Stimulated activated CD8-positive, alpha-beta memory T cell treated with anti-CD3 and anti-CD28 coated beads, Interleukin-4, amount 100 ng/mL, for 24 hours (primary cell): ENCODE measurements around the gene EPHA3.

Source experiments
- DNase-seq: peaks from one replicate; pipeline ENCODE4 v3.0.0-alpha.2; 2020; ENCODE audit warnings: low read depth

The EPHA3 gene

DNA sequence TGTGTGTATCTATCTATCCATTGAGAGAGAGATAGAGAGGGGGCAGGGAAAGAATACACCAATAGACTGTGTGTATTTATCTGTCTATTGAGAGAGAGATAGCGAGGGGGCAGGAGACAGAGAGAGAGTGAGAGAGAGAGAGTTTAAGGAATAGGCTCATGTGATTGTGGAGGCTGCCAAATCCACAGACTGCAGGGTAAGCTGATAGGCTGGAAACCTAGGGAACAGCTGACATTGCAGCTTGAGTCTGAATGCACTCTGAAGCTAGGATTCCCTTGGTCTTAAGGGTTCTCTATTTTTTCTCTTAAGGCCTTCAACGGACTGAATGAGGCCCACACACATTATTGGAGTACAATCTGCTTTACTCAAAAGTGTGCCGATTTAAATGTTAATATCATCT lies 255.8 kb downstream of the EPHA3 start:
- no peak for DNase-seq

- DNase-seq = no peak
These were observed 256.9 kb downstream of the EPHA3 start for GRCh38 chr3:89364314-89364713.

DNA sequence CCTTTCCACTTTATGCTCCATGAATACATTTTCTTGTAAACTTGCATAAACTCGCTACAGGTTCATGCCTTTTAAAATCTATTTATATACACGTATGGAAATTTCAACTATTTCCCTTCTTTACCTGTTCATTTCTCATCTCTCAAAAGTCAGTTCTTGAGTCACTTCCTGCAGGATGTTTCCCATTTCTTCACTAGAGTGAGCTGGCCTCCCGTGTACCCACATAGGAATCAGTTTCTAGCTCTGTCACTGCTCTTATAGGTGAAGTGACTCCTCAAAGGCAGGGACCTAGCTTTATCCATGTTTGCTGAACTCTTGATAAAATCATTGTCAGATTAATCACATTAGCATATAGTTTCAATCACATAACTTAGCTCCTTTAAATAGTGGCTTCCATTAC lies 259.7 kb downstream of the EPHA3 start:
- DNase-seq = no peak

GRCh38 chr3:89368846-89369245 lies 261.4 kb downstream of the EPHA3 start:
- DNase-seq = no peak

- no peak for DNase-seq
These were observed 265.0 kb downstream of the EPHA3 start for GRCh38 chr3:89372456-89372855.

DNA sequence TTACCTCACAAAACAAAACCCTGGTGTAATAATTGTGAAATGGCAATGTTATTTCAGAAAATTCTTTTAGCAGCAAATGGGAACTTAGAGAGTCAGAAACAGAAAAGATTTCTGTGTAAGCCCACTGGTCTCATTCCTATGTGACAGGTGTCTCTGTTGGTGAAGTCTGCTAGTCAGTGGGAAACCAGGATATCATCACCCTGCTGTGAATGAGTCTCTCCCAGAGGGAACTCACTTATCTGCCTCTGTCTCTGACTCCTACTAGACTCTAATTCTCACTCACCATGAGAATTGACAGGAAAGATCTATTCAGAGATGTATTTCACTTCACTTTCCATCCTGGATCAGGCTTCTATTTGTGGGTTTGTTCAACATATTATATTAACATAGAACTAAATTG lies 266.0 kb downstream of the EPHA3 start:
- DNase-seq = no peak

- DNase-seq = no peak
These were observed 268.0 kb downstream of the EPHA3 start for GRCh38 chr3:89375451-89375850.

DNA sequence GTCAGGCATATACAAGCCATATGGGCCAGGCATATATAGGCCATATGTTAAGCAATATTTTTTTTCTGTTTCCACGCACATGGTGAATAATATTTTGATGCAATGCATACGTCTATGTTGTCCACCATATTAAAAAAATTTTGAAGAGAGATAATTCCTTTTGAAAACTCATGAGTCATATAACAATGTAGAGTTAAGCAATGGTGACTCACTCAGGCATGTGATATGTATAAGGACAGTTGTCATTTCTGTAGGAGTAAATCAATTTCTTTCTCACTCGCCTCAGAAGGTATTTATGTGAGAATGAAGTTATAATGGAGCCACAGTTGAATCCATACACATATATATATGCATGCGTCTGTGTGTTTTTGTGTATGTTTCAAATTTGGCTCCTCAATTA lies 272.6 kb downstream of the EPHA3 start:
- no peak for DNase-seq

DNA sequence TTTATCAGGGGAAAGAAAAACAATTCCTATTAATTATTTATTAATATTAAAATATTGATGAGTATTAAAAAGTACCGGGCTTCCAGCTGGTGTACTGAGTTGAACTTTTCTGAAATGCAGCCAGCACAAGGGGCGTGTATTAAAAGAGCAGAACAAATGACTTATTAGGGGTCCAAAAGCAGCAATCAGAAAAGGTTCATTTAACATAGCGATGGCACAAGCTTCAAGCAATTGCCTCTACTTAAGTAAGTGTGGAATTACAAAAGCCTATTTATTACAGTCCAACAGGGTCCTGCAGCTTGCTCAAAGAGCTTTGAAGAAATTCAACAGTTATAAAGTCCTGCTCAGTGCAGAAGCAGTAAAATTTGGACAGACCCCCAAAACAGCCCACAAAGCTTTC lies 285.6 kb downstream of the EPHA3 start:
- DNase-seq = no peak

- DNase-seq = no peak
These were observed 288.0 kb downstream of the EPHA3 start for GRCh38 chr3:89395456-89395855.

- DNase-seq = no peak
These were observed 288.6 kb downstream of the EPHA3 start for GRCh38 chr3:89395996-89396395.

GRCh38 chr3:89402051-89402450 lies 294.6 kb downstream of the EPHA3 start:
- no peak for DNase-seq

DNA sequence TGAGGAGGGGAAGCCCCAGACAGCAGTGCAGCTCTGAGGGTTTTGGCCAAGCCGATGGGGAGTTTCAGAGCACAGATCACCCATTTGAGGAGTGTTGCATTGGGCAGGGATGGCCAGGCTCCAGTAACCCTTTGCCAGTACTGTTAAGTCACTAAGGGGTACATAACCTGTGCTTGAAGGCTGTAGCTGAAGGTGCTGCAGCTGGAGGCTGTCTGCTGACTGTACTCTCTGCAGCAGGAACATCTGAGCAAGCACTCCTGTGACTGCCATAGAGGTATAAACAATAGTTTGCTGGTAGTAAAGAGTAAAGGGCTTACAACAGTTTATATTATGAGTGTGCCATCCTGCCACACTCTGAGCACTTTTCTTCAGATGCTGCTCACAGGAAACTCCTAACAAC lies 297.8 kb downstream of the EPHA3 start:
- no peak for DNase-seq

GRCh38 chr3:89405593-89405992 lies 298.2 kb downstream of the EPHA3 start:
- DNase-seq = no peak

GRCh38 chr3:89411201-89411600 lies 303.8 kb downstream of the EPHA3 start:
- no peak for DNase-seq

DNA sequence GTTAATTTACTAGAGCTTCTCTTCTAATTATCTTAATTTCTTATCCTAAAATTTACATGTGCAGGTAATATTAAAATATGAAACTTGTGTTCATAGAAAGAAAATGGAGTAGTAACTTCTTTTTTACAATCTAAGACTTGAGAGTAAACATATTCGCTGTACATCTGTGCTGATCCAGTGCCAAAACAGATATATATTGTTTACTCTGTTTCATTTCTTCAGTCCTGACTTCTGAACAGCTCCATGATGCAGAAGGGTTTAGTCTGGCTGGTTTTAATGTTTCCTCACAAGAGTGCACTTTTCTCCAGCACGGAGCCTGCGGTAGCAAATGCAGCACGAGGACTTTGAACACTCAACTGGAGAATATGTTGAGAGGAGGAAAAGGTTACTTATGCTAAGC lies 306.8 kb downstream of the EPHA3 start:
- no peak for DNase-seq

- DNase-seq = no peak
These were observed 312.3 kb downstream of the EPHA3 start for GRCh38 chr3:89419647-89420241.

- no peak for DNase-seq
These were observed 318.6 kb downstream of the EPHA3 start for GRCh38 chr3:89426060-89426459.

- no peak for DNase-seq
These were observed 327.4 kb downstream of the EPHA3 start for GRCh38 chr3:89434621-89435380.

DNA sequence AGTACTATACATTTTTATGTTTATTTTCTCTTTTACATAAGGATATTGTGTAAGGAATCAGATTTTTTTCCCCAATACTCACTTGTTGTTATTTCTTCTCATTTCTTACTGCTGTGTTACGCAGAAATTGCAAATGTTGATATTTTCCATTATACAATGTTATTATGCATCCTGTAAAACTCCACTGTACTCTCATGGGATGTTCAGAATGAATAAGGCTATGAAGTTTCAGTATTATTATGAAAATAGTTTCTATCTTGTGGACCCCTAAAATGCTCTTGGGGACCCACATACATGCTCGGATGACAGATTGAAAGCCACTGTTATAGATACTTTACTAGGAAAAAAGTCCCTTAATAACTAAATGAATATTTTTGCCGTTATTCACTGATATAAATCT lies 329.4 kb downstream of the EPHA3 start:
- DNase-seq = no peak

GRCh38 chr3:89440386-89440785 lies 333.0 kb downstream of the EPHA3 start:
- no peak for DNase-seq

DNA sequence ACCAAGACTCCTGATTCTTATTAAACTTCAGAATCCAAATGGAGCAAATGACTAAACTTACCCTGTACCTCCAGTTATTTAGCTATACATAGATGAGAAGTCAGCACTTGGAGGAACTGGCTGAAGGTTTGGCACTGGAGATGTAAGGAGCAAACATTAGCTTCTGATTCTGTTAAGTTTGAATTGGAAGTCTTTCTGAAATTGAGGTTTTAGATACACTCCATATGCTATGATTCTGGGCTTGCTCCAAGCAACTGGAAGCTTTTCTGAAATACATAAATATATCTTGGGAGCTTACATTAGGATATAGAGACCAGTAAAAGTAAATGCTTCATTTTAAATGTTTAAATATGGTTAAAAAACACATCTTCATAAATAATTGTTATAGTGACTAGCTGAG lies 333.7 kb downstream of the EPHA3 start:
- DNase-seq = no peak

DNA sequence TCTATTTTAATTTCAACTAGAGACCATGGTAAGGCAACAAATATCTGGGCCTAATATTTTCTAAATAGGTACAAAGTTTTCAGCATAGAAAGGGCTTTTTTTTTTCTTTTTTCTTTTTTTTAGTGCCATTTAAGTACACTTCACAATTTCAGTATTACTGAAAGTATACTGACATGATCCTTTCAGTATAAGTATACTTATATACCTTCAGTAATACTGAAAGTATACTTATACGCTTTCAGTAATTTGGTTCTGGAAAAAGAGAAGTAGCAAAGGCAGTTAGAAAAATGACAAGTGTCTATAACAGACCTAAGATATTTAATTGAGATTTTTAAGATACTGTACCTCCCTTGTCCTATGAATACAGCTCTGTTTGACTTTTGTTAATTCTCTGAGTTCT lies 339.2 kb downstream of the EPHA3 start:
- no peak for DNase-seq

- no peak for DNase-seq
These were observed 339.8 kb downstream of the EPHA3 start for GRCh38 chr3:89447243-89447642.
